PC-3 (cell line): Measurements from ENCODE around the gene EXOC4.

Experiments used
- EZH2 ChIP-seq: fragments of 300-600 bp; sonication (generic); IDR thresholded peaks from one replicate; pipeline ENCODE4 v1.6.1; 2017; ENCODE audit warnings: antibody characterized with exemption, mild to moderate bottlenecking, low read length; ENCODE audit not compliant: unreplicated experiment
- TF ChIP-seq, protein P1 (sequence below): fragments of 300-600 bp; sonication (generic); conservative IDR thresholded peaks from 2 replicates; pipeline ENCODE4 v1.5.1; 2017; ENCODE audit warnings: antibody characterized with exemption, low read depth, mild to moderate bottlenecking, low read length

DNA sequence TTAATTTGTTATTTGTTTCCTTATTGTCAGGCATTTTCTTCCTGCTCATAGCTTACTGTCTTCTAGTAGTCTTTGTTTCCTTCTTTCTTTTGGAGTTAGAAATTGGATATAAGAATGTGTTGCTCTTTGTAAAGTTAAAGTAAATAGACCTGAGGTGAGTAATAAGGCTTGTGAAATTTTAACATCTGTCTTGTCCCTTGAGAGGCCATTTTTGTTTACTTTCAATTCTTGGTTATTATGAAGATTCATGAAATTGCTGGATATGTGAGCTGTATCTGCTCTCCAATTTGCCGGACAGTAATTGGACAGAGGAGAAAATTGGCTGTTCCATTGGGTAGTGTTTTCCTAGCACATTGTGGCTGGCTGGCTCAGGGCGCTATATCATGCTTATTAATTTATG, 260.7 kb downstream of the EXOC4 start:
- TF ChIP-seq, protein P1, sequence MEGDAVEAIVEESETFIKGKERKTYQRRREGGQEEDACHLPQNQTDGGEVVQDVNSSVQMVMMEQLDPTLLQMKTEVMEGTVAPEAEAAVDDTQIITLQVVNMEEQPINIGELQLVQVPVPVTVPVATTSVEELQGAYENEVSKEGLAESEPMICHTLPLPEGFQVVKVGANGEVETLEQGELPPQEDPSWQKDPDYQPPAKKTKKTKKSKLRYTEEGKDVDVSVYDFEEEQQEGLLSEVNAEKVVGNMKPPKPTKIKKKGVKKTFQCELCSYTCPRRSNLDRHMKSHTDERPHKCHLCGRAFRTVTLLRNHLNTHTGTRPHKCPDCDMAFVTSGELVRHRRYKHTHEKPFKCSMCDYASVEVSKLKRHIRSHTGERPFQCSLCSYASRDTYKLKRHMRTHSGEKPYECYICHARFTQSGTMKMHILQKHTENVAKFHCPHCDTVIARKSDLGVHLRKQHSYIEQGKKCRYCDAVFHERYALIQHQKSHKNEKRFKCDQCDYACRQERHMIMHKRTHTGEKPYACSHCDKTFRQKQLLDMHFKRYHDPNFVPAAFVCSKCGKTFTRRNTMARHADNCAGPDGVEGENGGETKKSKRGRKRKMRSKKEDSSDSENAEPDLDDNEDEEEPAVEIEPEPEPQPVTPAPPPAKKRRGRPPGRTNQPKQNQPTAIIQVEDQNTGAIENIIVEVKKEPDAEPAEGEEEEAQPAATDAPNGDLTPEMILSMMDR, result no peak
- no peak for TF ChIP-seq EZH2
